ENCODE data around the gene DYNLT4. TPM values are rescaled to one million over a fixed set of nuclear protein-coding genes. Genes with fewer than 3 reads are reported as not detected.
"Not testable (repeated sequence)": the region's sequence is repeated elsewhere in the genome, so short reads cannot be mapped to it uniquely, and the experiment has no call there.

DYNLT4 gene
- total RNA-seq, 1 donor from 2014 or later = not detected

- H3K4me3 ChIP-seq (ENCODE audit: low read depth, low read length) = peak overlapping the region; percentile 93
- TF ChIP-seq CTCF (conservative IDR thresholded peaks at IDR 0.05; ENCODE audit: low read depth, low read length) = no peak
- no peak for DNase-seq (ENCODE audit: low read depth)
Measured at GRCh38 chr1:44802306-44803061, 4.7 kb downstream of the DYNLT4 start.

GRCh38 chr1:44801491-44802305 is 5.5 kb downstream of the DYNLT4 start:
- no peak for DNase-seq (ENCODE audit: low read depth)
- peak overlapping the region; percentile 93 for H3K4me3 ChIP-seq (ENCODE audit: low read depth, low read length)
- TF ChIP-seq CTCF (conservative IDR thresholded peaks at IDR 0.05; ENCODE audit: low read depth, low read length) = no peak

- TF ChIP-seq CTCF (conservative IDR thresholded peaks at IDR 0.05; ENCODE audit: low read depth, low read length) = peak; percentile 84
- peak; percentile 68 for DNase-seq (ENCODE audit: low read depth)
- peak within 1 kb of the TSS; percentile 93 for H3K4me3 ChIP-seq (ENCODE audit: low read depth, low read length)
Measured at GRCh38 chr1:44799770-44800584, 7.2 kb downstream of the DYNLT4 start, which contains the start of gene PLK3. Gene PLK3 (plus strand): TSS chr1:44800377. CDS start chr1:44800464, 87 bp downstream.

GRCh38 chr1:44798481-44799365 is 8.4 kb downstream of the DYNLT4 start:
- DNase-seq (ENCODE audit: low read depth) = no peak
- H3K4me3 ChIP-seq (ENCODE audit: low read depth, low read length) = no peak overlapping the region
- TF ChIP-seq CTCF (conservative IDR thresholded peaks at IDR 0.05; ENCODE audit: low read depth, low read length) = no peak

- not testable (repeated sequence) for H3K4me3 ChIP-seq (ENCODE audit: low read depth, low read length); DNase-seq (ENCODE audit: low read depth)
Measured at GRCh38 chr1:44797886-44798285, 9.3 kb downstream of the DYNLT4 start.

GRCh38 chr1:44792736-44793502 is 14.2 kb downstream of the DYNLT4 start:
- DNase-seq (ENCODE audit: low read depth) = no peak
- TF ChIP-seq CTCF (conservative IDR thresholded peaks at IDR 0.05; ENCODE audit: low read depth, low read length) = no peak
- H3K4me3 ChIP-seq (ENCODE audit: low read depth, low read length) = no peak overlapping the region

Data from epithelial cell of proximal tubule (primary cell).